ENCODE measurements around the gene SLC12A8. TPM values are rescaled to one million over a fixed set of nuclear protein-coding genes. Genes with fewer than 3 reads are reported as not detected.

SLC12A8 gene
- polyA plus RNA-seq, 1 of the 3 experiments (the other 2 are of a cell fraction) = 7.5 TPM

GRCh38 chr3:125136515-125136914 is 76.0 kb downstream of the SLC12A8 start:
- WGBS (ENCODE audit: low lambda C conversion rate) = 93% methylated on average over 4 of the region's 4 CpGs
- no peaks in the 10 kb centered on the region for H3F3A ChIP-seq (replicated peaks; ENCODE audit: insufficient read depth)
- TF ChIP-seq TAF1 (IDR thresholded peaks at IDR 0.05; ENCODE audit: borderline replicate concordance, low read depth, low read length) = no peak
- TF ChIP-seq CHD2 (IDR thresholded peaks at IDR 0.05; ENCODE audit: low read length, partially characterized antibody) = no peak
- no peak for TF ChIP-seq POLR2AphosphoS5 (IDR thresholded peaks at IDR 0.05; ENCODE audit: low read depth, low read length)
- no peak for TF ChIP-seq EZH2phosphoT487 (IDR thresholded peaks at IDR 0.05; ENCODE audit: borderline replicate concordance, low read depth)
- no peak for TF ChIP-seq RCOR1 (IDR thresholded peaks at IDR 0.05; ENCODE audit: low read length)
- no peak for TF ChIP-seq EP300 (IDR thresholded peaks at IDR 0.05; ENCODE audit: borderline replicate concordance in 1 of 2, low read depth in 1 of 2, low read length in 1 of 2)
- no peak for TF ChIP-seq TEAD4 (IDR thresholded peaks at IDR 0.05; ENCODE audit: borderline replicate concordance, insufficient read depth)
- TF ChIP-seq TCF12 (IDR thresholded peaks at IDR 0.05) = no peak
- TF ChIP-seq, protein P1, sequence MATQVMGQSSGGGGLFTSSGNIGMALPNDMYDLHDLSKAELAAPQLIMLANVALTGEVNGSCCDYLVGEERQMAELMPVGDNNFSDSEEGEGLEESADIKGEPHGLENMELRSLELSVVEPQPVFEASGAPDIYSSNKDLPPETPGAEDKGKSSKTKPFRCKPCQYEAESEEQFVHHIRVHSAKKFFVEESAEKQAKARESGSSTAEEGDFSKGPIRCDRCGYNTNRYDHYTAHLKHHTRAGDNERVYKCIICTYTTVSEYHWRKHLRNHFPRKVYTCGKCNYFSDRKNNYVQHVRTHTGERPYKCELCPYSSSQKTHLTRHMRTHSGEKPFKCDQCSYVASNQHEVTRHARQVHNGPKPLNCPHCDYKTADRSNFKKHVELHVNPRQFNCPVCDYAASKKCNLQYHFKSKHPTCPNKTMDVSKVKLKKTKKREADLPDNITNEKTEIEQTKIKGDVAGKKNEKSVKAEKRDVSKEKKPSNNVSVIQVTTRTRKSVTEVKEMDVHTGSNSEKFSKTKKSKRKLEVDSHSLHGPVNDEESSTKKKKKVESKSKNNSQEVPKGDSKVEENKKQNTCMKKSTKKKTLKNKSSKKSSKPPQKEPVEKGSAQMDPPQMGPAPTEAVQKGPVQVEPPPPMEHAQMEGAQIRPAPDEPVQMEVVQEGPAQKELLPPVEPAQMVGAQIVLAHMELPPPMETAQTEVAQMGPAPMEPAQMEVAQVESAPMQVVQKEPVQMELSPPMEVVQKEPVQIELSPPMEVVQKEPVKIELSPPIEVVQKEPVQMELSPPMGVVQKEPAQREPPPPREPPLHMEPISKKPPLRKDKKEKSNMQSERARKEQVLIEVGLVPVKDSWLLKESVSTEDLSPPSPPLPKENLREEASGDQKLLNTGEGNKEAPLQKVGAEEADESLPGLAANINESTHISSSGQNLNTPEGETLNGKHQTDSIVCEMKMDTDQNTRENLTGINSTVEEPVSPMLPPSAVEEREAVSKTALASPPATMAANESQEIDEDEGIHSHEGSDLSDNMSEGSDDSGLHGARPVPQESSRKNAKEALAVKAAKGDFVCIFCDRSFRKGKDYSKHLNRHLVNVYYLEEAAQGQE (IDR thresholded peaks at IDR 0.05; ENCODE audit: low read depth, low read length) = no peak
- no peak for TF ChIP-seq ZBTB33 (IDR thresholded peaks at IDR 0.05; ENCODE audit: borderline replicate concordance, low read depth)
- no peak for TF ChIP-seq SMC3 (IDR thresholded peaks at IDR 0.05; ENCODE audit: low read depth, low read length)
- no peak for TF ChIP-seq USF2 (IDR thresholded peaks at IDR 0.05; ENCODE audit: borderline replicate concordance, low read depth, low read length)
- no peak for TF ChIP-seq FOXM1 (IDR thresholded peaks at IDR 0.05; ENCODE audit: low read depth)
- TF ChIP-seq JUND (IDR thresholded peaks at IDR 0.05) = no peak
- TF ChIP-seq FOXJ3 (CRISPR knock-in tag; IDR thresholded peaks at IDR 0.05) = no peak
- no peak for TF ChIP-seq IRF3 (IDR thresholded peaks at IDR 0.05; ENCODE audit: low read depth, low read length)
- no peak for TF ChIP-seq NRF1 (IDR thresholded peaks at IDR 0.05; ENCODE audit: low read depth, low read length)
- no peak for TF ChIP-seq FOSL2 (IDR thresholded peaks at IDR 0.05; ENCODE audit: borderline replicate concordance, low read depth)
- TF ChIP-seq YY1 (IDR thresholded peaks at IDR 0.05; ENCODE audit: low read depth) = no peak
- no peak overlapping the region for H3K4me2 ChIP-seq
- no peak overlapping the region for H3K9ac ChIP-seq
- ChIA-PET CTCF (no interaction called here), POLR2A (no interaction called here)
- no peaks in the 10 kb centered on the region for H3K27me3 ChIP-seq (ENCODE audit: insufficient read depth)
- H3K9me3 ChIP-seq = no peaks in the 10 kb centered on the region
- peaks cover 0 to 16% of the 10 kb centered on the region in 2 experiments; a peak in 3 of 4 replicates for H3K4me1 ChIP-seq (ENCODE audit: control insufficient read depth in 1 of 2, insufficient read depth in 2 of 2, low read depth in 1 of 2, low read length in 1 of 2)
- no peaks in the 10 kb centered on the region for H3K79me2 ChIP-seq (ENCODE audit: insufficient read depth)
- no peaks in the 10 kb centered on the region for H3K9me2 ChIP-seq
- no peak overlapping the region for H2AFZ ChIP-seq (ENCODE audit: low read depth)
- H3K4me3 ChIP-seq (ENCODE audit: low read depth in 2 of 2, low read length in 1 of 2) = no peak overlapping the region
- no peaks in the 10 kb centered on the region for H3K36me3 ChIP-seq (replicated peaks in 1 of 2; ENCODE audit: control insufficient read depth in 1 of 2, insufficient read depth in 2 of 2, low read length in 1 of 2)
- no peak for DNase-seq
- H3K27ac ChIP-seq (ENCODE audit: low read depth in 2 of 2, low read length in 1 of 2) = no peak overlapping the region
- no peaks in the 10 kb centered on the region for H4K20me1 ChIP-seq (ENCODE audit: insufficient read depth)

Data from SK-N-SH (cell line).